Measurements from ENCODE around the gene MRPL12. TPM values are rescaled to one million over a fixed set of nuclear protein-coding genes. Genes with fewer than 3 reads are reported as not detected.

MRPL12 gene
- total RNA-seq, 1 experiment from 2014 or later, result 93.7 TPM

Other genes with a start within 250 kb of the MRPL12 start
- gene ACTG1, start 190.6 kb upstream of the MRPL12 start, total RNA-seq (2014; rRNA removed; shearing (Covaris generic)), result 2,768 and 3,121 TPM in 2 replicates
- gene FSCN2, start 175.0 kb upstream of the MRPL12 start, total RNA-seq (2014; rRNA removed; shearing (Covaris generic)), result 0.43 and 0.61 TPM in 2 replicates
- 52.3 and 60.7 TPM in 2 replicates for gene FAAP100, start 151.0 kb upstream of the MRPL12 start, total RNA-seq (2014; rRNA removed; shearing (Covaris generic))
- 118 and 131 TPM in 2 replicates for gene NPLOC4, start 66.3 kb upstream of the MRPL12 start, total RNA-seq (2014; rRNA removed; shearing (Covaris generic))
- 0.25 and 0.49 TPM in 2 replicates for gene TSPAN10, start 66.2 kb upstream of the MRPL12 start, total RNA-seq (2014; rRNA removed; shearing (Covaris generic))
- gene PDE6G, start 46.8 kb upstream of the MRPL12 start, total RNA-seq (2014; rRNA removed; shearing (Covaris generic)), result 0.13 and 0.34 TPM in 2 replicates
- gene OXLD1, start 36.8 kb upstream of the MRPL12 start, total RNA-seq (2014; rRNA removed; shearing (Covaris generic)), result 26.7 and 28.4 TPM in 2 replicates
- 50.3 and 52.8 TPM in 2 replicates for gene CCDC137, start 36.6 kb upstream of the MRPL12 start, total RNA-seq (2014; rRNA removed; shearing (Covaris generic))
- gene ARL16, start 19.6 kb upstream of the MRPL12 start, total RNA-seq (2014; rRNA removed; shearing (Covaris generic)), result 83.7 and 89.9 TPM in 2 replicates
- 88.6 and 103 TPM in 2 replicates for gene HGS, start 19.4 kb upstream of the MRPL12 start, total RNA-seq (2014; rRNA removed; shearing (Covaris generic))
- gene SLC25A10, start 8.9 kb downstream of the MRPL12 start, total RNA-seq (2014; rRNA removed; shearing (Covaris generic)), result 33.2 and 34.8 TPM in 2 replicates
- gene GCGR, start 100.8 kb downstream of the MRPL12 start, total RNA-seq (2014; rRNA removed; shearing (Covaris generic)), result 0.04 TPM in 1 of 2 replicates, not detected in the other
- 130 and 146 TPM in 2 replicates for gene MCRIP1, start 129.9 kb downstream of the MRPL12 start, total RNA-seq (2014; rRNA removed; shearing (Covaris generic))
- gene PPP1R27, start 131.7 kb downstream of the MRPL12 start, total RNA-seq (2014; rRNA removed; shearing (Covaris generic)), result not detected in 2 replicates
- gene P4HB, start 157.2 kb downstream of the MRPL12 start, total RNA-seq (2014; rRNA removed; shearing (Covaris generic)), result 558 and 620 TPM in 2 replicates
- 201 and 216 TPM in 2 replicates for gene ARHGDIA, start 168.0 kb downstream of the MRPL12 start, total RNA-seq (2014; rRNA removed; shearing (Covaris generic))
- 512 and 516 TPM in 2 replicates for gene ALYREF, start 188.2 kb downstream of the MRPL12 start, total RNA-seq (2014; rRNA removed; shearing (Covaris generic))
- gene ANAPC11, start 188.4 kb downstream of the MRPL12 start, total RNA-seq (2014; rRNA removed; shearing (Covaris generic)), result 266 and 312 TPM in 2 replicates
- 3.8 and 4.9 TPM in 2 replicates for gene NPB, start 198.9 kb downstream of the MRPL12 start, total RNA-seq (2014; rRNA removed; shearing (Covaris generic))
- 30.2 and 33.0 TPM in 2 replicates for gene PCYT2, start 208.0 kb downstream of the MRPL12 start, total RNA-seq (2014; rRNA removed; shearing (Covaris generic))
- 20.1 and 23.5 TPM in 2 replicates for gene SIRT7, start 214.8 kb downstream of the MRPL12 start, total RNA-seq (2014; rRNA removed; shearing (Covaris generic))
- 27.3 and 29.0 TPM in 2 replicates for gene MAFG, start 224.4 kb downstream of the MRPL12 start, total RNA-seq (2014; rRNA removed; shearing (Covaris generic))
- gene PYCR1, start 233.9 kb downstream of the MRPL12 start, total RNA-seq (2014; rRNA removed; shearing (Covaris generic)), result 152 and 159 TPM in 2 replicates
- gene MYADML2, start 243.9 kb downstream of the MRPL12 start, total RNA-seq (2014; rRNA removed; shearing (Covaris generic)), result 0.81 and 0.85 TPM in 2 replicates

Measured in SJCRH30 (cell line).